Right atrium auricular region (tissue), 2 donors: ENCODE results near the gene SAPCD2. TPM values are rescaled to one million over a fixed set of nuclear protein-coding genes. Genes with fewer than 3 reads are reported as not detected.
"Not testable (repeated sequence)": the region's sequence is repeated elsewhere in the genome, so short reads cannot be mapped to it uniquely, and the experiment has no call there.

Experiments used
- DNase-seq: peaks from one replicate; pipeline ENCODE4 v3.0.0-alpha.2; 2019; ENCODE audit warnings: low spot score
- H3K27ac ChIP-seq, 2 donors: fragments of 200-600 bp; sonication (generic); 1 replicate in 1 of 2; 2 replicates in 1 of 2; pipeline ENCODE4 v1.5.1; 2016 to 2019
- H3K27me3 ChIP-seq, 2 donors: fragments of 200-600 bp; sonication (generic); one replicate each; pipeline versions ENCODE4 v1.5.1 to v1.6.0; 2017 to 2019
- H3K36me3 ChIP-seq: fragments of 200-600 bp; sonication (generic); one replicate; pipeline ENCODE4 v1.5.1; 2016
- H3K4me1 ChIP-seq, 2 donors: fragments of 200-600 bp; sonication (generic); one replicate each; pipeline versions ENCODE4 v1.5.1 to v1.6.0; 2017 to 2019
- H3K4me3 ChIP-seq, 2 donors: fragments of 200-600 bp; sonication (generic); 1 replicate in 1 of 2; 2 replicates in 1 of 2; pipeline ENCODE4 v1.5.1; 2017 to 2019; ENCODE audit warnings: mild to moderate bottlenecking in 1 of 2, moderate library complexity in 1 of 2
- H3K9me3 ChIP-seq, 2 donors: fragments of 200-600 bp; sonication (generic); one replicate each; pipeline ENCODE4 v1.5.1; 2019
- total RNA-seq, 2 donors: library from RNA; depleted of rRNA; stranded (reverse); fragments of >200 nt; gene quantifications; one replicate each; pipeline ENCODE4 v1.1.0, GENCODE V29; 2016
- TF ChIP-seq, protein P1 (sequence below), 2 donors: fragments of 200-600 bp; sonication (generic); IDR thresholded peaks; one replicate each; pipeline ENCODE4 v1.5.1; 2019; ENCODE audit warnings: antibody characterized with exemption in 2 of 2

SAPCD2 gene
- total RNA-seq, 2 donors from 2014 or later: 0.12 to 0.63 TPM

DNA sequence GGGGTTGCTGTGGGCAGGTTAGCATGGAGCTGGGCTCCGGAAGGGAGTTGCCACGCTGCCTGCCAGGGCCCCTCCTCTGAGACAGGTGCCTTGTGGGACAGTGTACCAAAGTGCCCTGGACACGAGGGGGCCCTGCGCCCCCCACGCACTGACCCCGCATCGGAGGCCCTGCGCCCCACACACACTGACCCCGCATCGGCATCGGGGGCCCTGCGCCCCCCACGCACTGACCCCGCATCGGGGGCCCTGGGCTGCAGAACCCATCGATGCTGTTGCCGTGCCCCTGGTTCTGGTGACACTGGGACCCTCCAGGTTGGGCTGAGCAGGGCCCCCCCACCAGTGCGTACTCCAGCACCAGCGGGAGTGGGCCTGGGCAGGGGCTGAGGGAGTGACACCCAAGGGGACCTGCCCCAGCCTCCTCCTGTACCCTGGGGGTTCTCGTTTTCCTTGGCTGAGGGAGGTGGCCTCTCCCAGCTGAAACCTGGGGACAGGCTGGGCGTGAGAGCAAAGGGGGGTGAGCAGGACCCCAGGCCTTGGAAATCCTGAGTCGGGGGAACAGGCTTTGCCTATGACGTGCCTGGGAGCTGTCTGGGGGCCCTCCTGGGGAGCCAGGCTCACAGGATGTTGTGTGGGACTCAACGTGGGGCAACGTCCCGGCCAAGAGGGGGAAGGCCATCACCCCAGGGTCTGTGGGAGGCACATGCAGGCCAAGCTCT lies 6.9 kb downstream of the SAPCD2 start:
- no peak overlapping the region for H3K27ac ChIP-seq
- H3K4me3 ChIP-seq: no peak overlapping the region
- DNase-seq: no peak
- H3K9me3 ChIP-seq: no peaks in the 10 kb centered on the region
- peaks cover 0 to 9% of the 10 kb centered on the region in 2 donors for H3K4me1 ChIP-seq
- TF ChIP-seq, protein P1, sequence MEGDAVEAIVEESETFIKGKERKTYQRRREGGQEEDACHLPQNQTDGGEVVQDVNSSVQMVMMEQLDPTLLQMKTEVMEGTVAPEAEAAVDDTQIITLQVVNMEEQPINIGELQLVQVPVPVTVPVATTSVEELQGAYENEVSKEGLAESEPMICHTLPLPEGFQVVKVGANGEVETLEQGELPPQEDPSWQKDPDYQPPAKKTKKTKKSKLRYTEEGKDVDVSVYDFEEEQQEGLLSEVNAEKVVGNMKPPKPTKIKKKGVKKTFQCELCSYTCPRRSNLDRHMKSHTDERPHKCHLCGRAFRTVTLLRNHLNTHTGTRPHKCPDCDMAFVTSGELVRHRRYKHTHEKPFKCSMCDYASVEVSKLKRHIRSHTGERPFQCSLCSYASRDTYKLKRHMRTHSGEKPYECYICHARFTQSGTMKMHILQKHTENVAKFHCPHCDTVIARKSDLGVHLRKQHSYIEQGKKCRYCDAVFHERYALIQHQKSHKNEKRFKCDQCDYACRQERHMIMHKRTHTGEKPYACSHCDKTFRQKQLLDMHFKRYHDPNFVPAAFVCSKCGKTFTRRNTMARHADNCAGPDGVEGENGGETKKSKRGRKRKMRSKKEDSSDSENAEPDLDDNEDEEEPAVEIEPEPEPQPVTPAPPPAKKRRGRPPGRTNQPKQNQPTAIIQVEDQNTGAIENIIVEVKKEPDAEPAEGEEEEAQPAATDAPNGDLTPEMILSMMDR (IDR thresholded peaks at IDR 0.05): no peak
- H3K27me3 ChIP-seq: peaks cover 0 to under 1% of the 10 kb centered on the region in 2 donors
- no peaks in the 10 kb centered on the region for H3K36me3 ChIP-seq

DNA sequence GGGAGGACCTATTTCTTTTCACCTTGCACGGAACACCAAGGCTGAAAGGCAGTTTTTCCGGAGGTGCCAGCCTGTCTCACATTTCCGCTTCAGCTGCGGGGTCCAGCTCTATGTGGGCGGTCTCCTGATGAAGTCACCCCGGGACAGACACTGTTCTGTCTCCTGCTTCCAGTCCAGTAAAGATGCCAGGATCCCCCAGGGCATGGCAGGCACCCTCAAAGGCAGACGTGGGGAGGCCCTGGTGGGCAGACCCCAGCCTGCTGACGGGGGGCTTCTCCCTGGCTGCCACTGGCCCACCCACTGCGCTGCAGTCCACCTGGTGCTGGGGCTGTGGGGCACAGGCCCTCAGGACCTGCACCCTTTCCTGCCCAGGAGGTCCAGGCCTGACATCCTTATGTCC lies 7.6 kb downstream of the SAPCD2 start:
- not testable (repeated sequence) for H3K4me1 ChIP-seq, H3K27me3 ChIP-seq, DNase-seq, H3K36me3 ChIP-seq, H3K27ac ChIP-seq, H3K4me3 ChIP-seq, H3K9me3 ChIP-seq

DNA sequence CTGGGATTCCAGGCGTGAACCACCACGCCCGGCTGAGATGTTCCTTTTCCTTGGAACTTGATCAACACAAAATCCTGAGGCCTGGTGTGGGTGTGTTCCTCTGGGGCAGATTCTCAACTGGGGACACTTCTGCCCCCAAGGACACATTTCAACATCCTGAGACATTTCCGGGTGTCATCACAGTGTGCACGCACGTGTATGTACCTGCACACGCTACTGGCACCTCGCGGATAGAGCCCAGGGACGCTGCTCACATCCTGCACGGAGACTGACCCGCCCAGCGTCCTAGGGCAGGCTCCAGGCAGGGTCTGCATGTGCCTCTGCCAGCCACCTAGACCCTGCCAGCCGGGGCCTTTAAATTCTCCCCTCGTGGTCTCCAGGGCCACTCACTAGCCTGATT lies 8.0 kb downstream of the SAPCD2 start:
- no peak for DNase-seq
- Histone ChIP-seq H3K27me3 (no peaks in the 10 kb centered on the region), H3K9me3 (no peaks in the 10 kb centered on the region), H3K4me3 (no peak overlapping the region), H3K27ac (no peak overlapping the region), H3K36me3 (no peaks in the 10 kb centered on the region), H3K4me1 (peaks cover 0 to 12% of the 10 kb centered on the region in 2 donors)
- TF ChIP-seq, protein P1 (IDR thresholded peaks at IDR 0.05): no peak

DNA sequence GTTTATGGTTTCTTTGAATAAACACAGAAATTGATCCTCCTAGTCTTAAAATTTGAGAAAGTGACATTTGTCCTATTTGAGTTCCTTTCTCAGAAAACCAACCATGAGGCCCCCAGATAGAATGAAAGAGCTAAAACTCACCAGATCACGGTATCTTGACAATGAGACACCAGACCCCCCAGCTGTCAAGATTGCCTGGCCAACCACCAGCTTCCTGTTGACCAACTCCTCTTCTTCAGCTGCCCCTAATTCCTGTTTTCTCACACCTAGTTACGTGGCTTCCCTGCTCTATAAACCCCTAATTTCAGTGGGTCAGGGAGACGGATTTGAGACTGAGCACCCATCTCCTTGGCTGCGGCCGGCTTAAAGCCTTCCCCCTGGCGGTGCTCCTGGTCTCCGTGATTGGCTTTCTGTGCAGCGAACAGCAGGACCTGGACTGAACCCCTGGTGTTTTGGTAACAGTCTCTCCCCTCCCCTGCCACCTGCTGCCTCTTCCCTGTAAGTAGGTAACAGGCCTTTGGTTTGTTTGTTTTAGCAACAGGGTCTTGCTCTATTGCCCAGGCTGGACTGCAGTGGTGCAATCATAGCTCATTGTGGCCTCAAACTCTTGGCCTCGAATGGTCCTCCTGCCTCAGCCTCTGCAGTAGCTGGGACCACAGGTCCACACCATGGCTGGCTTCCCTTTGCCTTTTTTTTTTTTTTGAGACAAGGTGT lies 11.7 kb downstream of the SAPCD2 start:
- peaks cover 0 to 34% of the 10 kb centered on the region in 2 donors for H3K4me1 ChIP-seq
- H3K9me3 ChIP-seq: no peaks in the 10 kb centered on the region
- no peak for DNase-seq
- H3K27me3 ChIP-seq: no peaks in the 10 kb centered on the region
- TF ChIP-seq, protein P1 (IDR thresholded peaks at IDR 0.05): no peak
- no peaks in the 10 kb centered on the region for H3K36me3 ChIP-seq
- no peak overlapping the region for H3K27ac ChIP-seq
- no peak overlapping the region for H3K4me3 ChIP-seq

DNA sequence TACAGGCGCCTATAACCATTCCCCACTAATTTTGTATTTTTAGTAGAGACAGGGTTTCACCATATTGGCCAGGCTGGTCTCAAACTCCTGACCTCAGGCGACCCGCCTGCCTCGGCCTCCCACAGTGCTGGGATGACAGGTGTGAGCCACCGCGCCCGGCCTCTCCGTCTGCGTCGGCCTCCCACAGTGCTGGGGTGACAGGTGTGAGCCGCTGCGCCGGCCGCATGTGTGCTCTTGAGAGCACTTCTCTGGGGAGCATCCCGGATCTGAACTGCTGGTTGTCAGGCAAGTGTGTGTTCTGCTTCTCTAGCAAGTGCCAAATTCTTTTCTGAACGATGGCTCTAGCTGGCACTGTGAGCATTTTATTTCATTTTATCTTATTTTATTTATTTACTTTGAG lies 12.8 kb downstream of the SAPCD2 start:
- no peaks in the 10 kb centered on the region for H3K9me3 ChIP-seq
- TF ChIP-seq, protein P1 (IDR thresholded peaks at IDR 0.05): no peak
- H3K4me3 ChIP-seq: no peak overlapping the region
- no peaks in the 10 kb centered on the region for H3K36me3 ChIP-seq
- H3K27me3 ChIP-seq: peaks cover 0 to 4% of the 10 kb centered on the region in 2 donors
- no peak for DNase-seq
- no peak overlapping the region for H3K27ac ChIP-seq
- peaks cover 0 to 43% of the 10 kb centered on the region in 2 donors for H3K4me1 ChIP-seq

DNA sequence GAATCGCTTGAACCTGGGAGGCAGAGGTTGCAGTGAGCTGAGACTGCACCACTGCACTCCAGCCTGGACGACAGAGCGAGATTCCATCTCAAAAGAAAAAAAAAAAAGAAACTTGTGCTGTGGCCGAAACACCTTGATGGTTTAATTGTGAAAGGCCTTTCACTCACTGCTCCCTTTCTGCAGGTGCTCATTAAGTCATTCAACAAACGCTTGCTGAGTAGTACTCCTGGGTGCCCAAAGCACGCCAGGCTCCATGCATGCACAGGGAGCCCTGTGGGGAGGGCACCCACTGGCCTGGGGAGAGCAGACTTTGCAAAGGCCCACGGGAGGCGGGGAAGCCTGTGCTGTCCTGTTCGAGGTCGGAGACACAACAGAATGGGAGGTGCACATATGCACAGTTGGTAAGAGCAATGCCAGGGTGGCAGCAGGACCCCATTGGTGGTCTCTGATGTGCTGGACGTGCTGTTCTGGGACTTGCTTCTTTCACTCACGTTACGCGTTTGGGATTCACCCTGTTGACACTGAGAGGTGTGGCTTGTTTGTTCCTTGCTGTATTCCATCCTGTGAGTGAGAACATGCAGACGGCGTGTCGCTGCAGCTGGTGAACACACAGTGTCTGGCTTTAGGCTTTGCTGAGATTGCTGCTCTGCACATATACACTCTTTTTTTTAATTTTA lies 13.5 kb downstream of the SAPCD2 start:
- H3K27ac ChIP-seq: no peak overlapping the region
- H3K4me1 ChIP-seq: peaks cover 0 to 45% of the 10 kb centered on the region in 2 donors
- no peaks in the 10 kb centered on the region for H3K36me3 ChIP-seq
- peaks cover 0 to 4% of the 10 kb centered on the region in 2 donors for H3K27me3 ChIP-seq
- H3K9me3 ChIP-seq: no peaks in the 10 kb centered on the region
- TF ChIP-seq, protein P1 (IDR thresholded peaks at IDR 0.05): no peak
- no peak overlapping the region for H3K4me3 ChIP-seq
- no peak for DNase-seq
